Caco-2 (cell line): ENCODE measurements around the gene SLC25A51. TPM values are rescaled to one million over a fixed set of nuclear protein-coding genes. Genes with fewer than 3 reads are reported as not detected.

ENCODE experiments used
- BruUV-seq: library from RNA; stranded (reverse); fragments of 400-500 nt; replicated peaks from 2 replicates; lab custom pipeline; 2021; lab: Mats Ljungman, UMichigan
- CTCF ChIA-PET: fragments of 300-600 bp; sonication (Branson Sonifier 250); formaldehyde crosslinking; loops from one replicate; lab custom pipeline; 2022; ENCODE audit warnings: antibody characterized with exemption; lab: Charles Lee
- POLR2A ChIA-PET: fragments of 300-600 bp; sonication (Branson Sonifier 250); formaldehyde crosslinking; loops from one replicate; lab custom pipeline; 2022; ENCODE audit warnings: antibody characterized with exemption; lab: Charles Lee
- DNase-seq, 2 experiments: peaks; one replicate each; pipeline versions ENCODE4 v3.0.0 to v3.0.0-alpha.2; 2020 to 2022
- H3K27me3 ChIP-seq: replicated peaks from 2 replicates; pipeline ENCODE4 v1.6.0; 2011; ENCODE audit warnings: low read length; ENCODE audit not compliant: control insufficient read depth, insufficient read depth
- H3K36me3 ChIP-seq: 2 replicates; pipeline ENCODE4 v1.5.1; 2011; ENCODE audit warnings: low read length; ENCODE audit not compliant: control insufficient read depth, insufficient read depth
- H3K4me1 ChIP-seq: fragments of 250-450 bp; sonication (Bioruptor Pico); 2 replicates; pipeline ENCODE4 v1.5.1; 2020; ENCODE audit warnings: mild to moderate bottlenecking
- H3K4me3 ChIP-seq: 2 replicates; pipeline ENCODE4 v1.5.1; 2011; ENCODE audit warnings: low read depth, mild to moderate bottlenecking, control low read depth, low read length
- H3K9me3 ChIP-seq: fragments of 250-450 bp; sonication (Bioruptor Pico); 2 replicates; pipeline ENCODE4 v1.5.1; 2020; ENCODE audit warnings: mild to moderate bottlenecking, moderate library complexity
- H3K27ac Mint-ChIP-seq: one replicate; pipeline ENCODE4 v1.8.0; 2022; ENCODE audit warnings: mixed read lengths; ENCODE audit not compliant: unreplicated experiment
- H3K27me3 Mint-ChIP-seq: one replicate; pipeline ENCODE4 v1.8.0; 2022; ENCODE audit warnings: mixed read lengths; ENCODE audit not compliant: insufficient read depth, unreplicated experiment
- H3K36me3 Mint-ChIP-seq: one replicate; pipeline ENCODE4 v1.8.0; 2022; ENCODE audit warnings: mild to moderate bottlenecking, mixed read lengths; ENCODE audit not compliant: insufficient read depth, unreplicated experiment
- H3K4me1 Mint-ChIP-seq: one replicate; pipeline ENCODE4 v1.8.0; 2022; ENCODE audit warnings: low read depth, mixed read lengths; ENCODE audit not compliant: unreplicated experiment
- H3K4me3 Mint-ChIP-seq: one replicate; pipeline ENCODE4 v1.8.0; 2022; ENCODE audit warnings: mild to moderate bottlenecking, moderate library complexity, mixed read lengths; ENCODE audit not compliant: unreplicated experiment
- H3K9me3 Mint-ChIP-seq: one replicate; pipeline ENCODE4 v1.8.0; 2022; ENCODE audit warnings: mixed read lengths; ENCODE audit not compliant: unreplicated experiment
- intact Hi-C: fragments of 100-400 bp; cut with micrococcal nuclease; formaldehyde crosslinking; loops from one replicate; pipeline ENCODE4 v1.10.0; 2022; ENCODE audit not compliant: unreplicated experiment
- total RNA-seq: library from RNA; stranded (reverse); gene quantifications from 2 replicates; pipeline ENCODE4 v1.2.3, GENCODE V29; 2022
- TF ChIP-seq, protein P1 (sequence below), 2 experiments: fragments of 200-600 bp in 1 of 2; IDR thresholded peaks; 1 replicate in 1 of 2; 2 replicates in 1 of 2; pipeline versions ENCODE4 v1.5.1 to v1.8.0; 2011 to 2022; ENCODE audit warnings: antibody characterized with exemption in 1 of 2, control low read depth in 1 of 2, inconsistent platforms in 1 of 2, low read depth in 1 of 2, low read length in 1 of 2, mild to moderate bottlenecking in 1 of 2, moderate library complexity in 1 of 2; ENCODE audit not compliant: insufficient read depth in 1 of 2, severe bottlenecking in 1 of 2, unreplicated experiment in 1 of 2

SLC25A51 gene
- total RNA-seq, 1 experiment from 2014 or later: 29.1 TPM

DNA sequence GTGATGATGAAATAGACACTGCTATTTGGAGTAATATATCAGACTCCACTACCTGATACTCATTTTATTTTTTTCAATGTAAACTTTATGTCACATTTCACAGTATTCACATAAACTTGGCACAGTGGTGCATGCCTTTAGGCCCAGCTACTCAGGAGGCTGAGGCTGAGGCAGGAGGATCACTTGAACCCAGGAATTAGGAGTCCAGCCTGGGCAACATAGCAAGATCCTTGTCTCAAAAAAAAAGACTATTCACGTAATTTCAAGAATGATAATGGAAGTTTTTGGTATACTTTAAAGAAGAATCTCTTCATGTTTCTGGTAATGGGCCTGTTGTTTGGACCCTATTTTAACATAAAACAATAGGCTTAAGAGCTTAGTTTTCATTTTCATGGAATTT, 47.4 kb downstream of the SLC25A51 start:
- H3K36me3 Mint-ChIP-seq: no peaks in the 10 kb centered on the region
- TF ChIP-seq, protein P1, sequence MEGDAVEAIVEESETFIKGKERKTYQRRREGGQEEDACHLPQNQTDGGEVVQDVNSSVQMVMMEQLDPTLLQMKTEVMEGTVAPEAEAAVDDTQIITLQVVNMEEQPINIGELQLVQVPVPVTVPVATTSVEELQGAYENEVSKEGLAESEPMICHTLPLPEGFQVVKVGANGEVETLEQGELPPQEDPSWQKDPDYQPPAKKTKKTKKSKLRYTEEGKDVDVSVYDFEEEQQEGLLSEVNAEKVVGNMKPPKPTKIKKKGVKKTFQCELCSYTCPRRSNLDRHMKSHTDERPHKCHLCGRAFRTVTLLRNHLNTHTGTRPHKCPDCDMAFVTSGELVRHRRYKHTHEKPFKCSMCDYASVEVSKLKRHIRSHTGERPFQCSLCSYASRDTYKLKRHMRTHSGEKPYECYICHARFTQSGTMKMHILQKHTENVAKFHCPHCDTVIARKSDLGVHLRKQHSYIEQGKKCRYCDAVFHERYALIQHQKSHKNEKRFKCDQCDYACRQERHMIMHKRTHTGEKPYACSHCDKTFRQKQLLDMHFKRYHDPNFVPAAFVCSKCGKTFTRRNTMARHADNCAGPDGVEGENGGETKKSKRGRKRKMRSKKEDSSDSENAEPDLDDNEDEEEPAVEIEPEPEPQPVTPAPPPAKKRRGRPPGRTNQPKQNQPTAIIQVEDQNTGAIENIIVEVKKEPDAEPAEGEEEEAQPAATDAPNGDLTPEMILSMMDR (IDR thresholded peaks at IDR 0.05; ENCODE audit: insufficient read depth in 1 of 2, low read depth in 1 of 2, low read length in 1 of 2, severe bottlenecking in 1 of 2, unreplicated experiment in 1 of 2): no peak
- H3K9me3 Mint-ChIP-seq: no peaks in the 10 kb centered on the region
- Histone ChIP-seq H3K4me1 (no peaks in the 10 kb centered on the region), H3K27me3 (no peaks in the 10 kb centered on the region), H3K9me3 (no peaks in the 10 kb centered on the region), H3K36me3 (no peaks in the 10 kb centered on the region), H3K4me3 (no peak overlapping the region)
- POLR2A ChIA-PET: no interaction called here
- intact Hi-C loops: no loop called here
- H3K4me3 Mint-ChIP-seq: no peak overlapping the region
- no peaks in the 10 kb centered on the region for H3K4me1 Mint-ChIP-seq
- CTCF ChIA-PET: no interaction called here
- H3K27me3 Mint-ChIP-seq: no peaks in the 10 kb centered on the region
- H3K27ac Mint-ChIP-seq: no peak overlapping the region
- DNase-seq: no peak
- BruUV-seq: no TSS peak

DNA sequence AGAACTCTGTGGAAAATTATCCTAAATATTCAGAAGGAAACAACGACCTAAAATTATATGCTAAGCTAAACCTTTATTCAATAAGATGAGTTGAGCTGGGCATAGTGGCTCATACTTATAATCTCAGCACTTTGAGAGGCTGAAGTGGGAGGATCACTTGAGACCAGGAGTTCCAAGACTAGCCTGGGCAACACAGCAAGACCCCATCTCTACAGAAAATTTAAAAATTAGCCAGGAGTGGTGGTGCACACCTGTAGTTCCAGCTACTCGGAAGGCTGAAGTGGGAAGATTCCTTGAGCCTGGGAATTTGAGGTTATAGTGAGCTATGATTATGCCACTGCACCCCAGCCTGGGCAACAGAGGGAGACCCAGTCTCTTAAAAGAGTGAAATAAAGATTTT, 51.7 kb downstream of the SLC25A51 start:
- Histone ChIP-seq H3K27me3 (no peaks in the 10 kb centered on the region), H3K4me1 (no peaks in the 10 kb centered on the region), H3K36me3 (no peaks in the 10 kb centered on the region), H3K4me3 (no peak overlapping the region), H3K9me3 (no peaks in the 10 kb centered on the region)
- Mint-ChIP-seq H3K9me3 (no peaks in the 10 kb centered on the region), H3K4me1 (no peaks in the 10 kb centered on the region), H3K27ac (no peak overlapping the region), H3K4me3 (no peak overlapping the region), H3K27me3 (no peaks in the 10 kb centered on the region), H3K36me3 (peaks cover 7% of the 10 kb centered on the region)
- ChIA-PET CTCF (interaction anchor here (0.6 kb wide), 1 partner anchor 239 kb away, joined by 3 read pairs; no protein-coding TSS in a partner anchor), POLR2A (no interaction called here)
- intact Hi-C loops: no loop called here
- TF ChIP-seq, protein P1 (IDR thresholded peaks at IDR 0.05; ENCODE audit: insufficient read depth in 1 of 2, low read depth in 1 of 2, low read length in 1 of 2, severe bottlenecking in 1 of 2, unreplicated experiment in 1 of 2): no peak
- no TSS peak for BruUV-seq
- DNase-seq: no peak

DNA sequence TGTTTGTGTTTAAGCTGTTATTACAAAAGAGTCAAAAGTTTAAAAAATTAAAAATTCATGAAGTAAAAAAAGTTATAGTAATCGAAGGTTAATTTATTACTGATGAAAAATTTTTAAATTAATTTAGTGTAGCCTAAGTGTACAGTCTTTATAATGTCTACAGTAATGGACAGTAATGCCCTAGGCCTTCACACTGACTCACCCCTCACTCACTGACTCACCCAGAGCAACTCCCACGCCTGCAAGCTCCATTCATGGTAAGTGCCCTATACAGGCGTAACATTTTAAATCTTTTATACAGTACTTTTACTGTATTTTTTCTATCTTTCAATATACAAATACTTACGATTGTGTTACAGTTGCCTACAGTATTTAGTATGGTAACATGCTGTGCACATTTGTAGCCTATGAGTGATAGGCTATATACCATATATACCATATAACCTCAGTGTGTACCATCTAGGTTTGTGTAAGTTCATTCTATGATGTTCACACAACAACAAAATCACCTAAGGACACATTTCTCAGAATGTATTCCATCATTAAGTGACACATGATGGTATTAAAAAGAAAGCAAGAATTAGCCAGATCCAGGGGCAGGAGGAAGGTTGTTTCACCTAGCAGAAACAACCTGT, 63.2 kb downstream of the SLC25A51 start:
- Mint-ChIP-seq H3K9me3 (no peaks in the 10 kb centered on the region), H3K4me1 (no peaks in the 10 kb centered on the region), H3K27ac (no peak overlapping the region), H3K36me3 (no peaks in the 10 kb centered on the region), H3K27me3 (no peaks in the 10 kb centered on the region), H3K4me3 (no peak overlapping the region)
- Histone ChIP-seq H3K4me3 (no peak overlapping the region), H3K9me3 (no peaks in the 10 kb centered on the region), H3K27me3 (no peaks in the 10 kb centered on the region), H3K4me1 (no peaks in the 10 kb centered on the region), H3K36me3 (no peaks in the 10 kb centered on the region)
- intact Hi-C loops: no loop called here
- DNase-seq: no peak
- TF ChIP-seq, protein P1 (IDR thresholded peaks at IDR 0.05; ENCODE audit: insufficient read depth in 1 of 2, low read depth in 1 of 2, low read length in 1 of 2, severe bottlenecking in 1 of 2, unreplicated experiment in 1 of 2): no peak
- CTCF ChIA-PET: no interaction called here
- BruUV-seq: no TSS peak
- POLR2A ChIA-PET: no interaction called here
